Chondrocyte (in vitro differentiated cells): ENCODE data around the gene PCDHGA3. TPM values are rescaled to one million over a fixed set of nuclear protein-coding genes. Genes with fewer than 3 reads are reported as not detected.

Experiments
- DNase-seq: peaks from one replicate; pipeline ENCODE4 v3.0.0; 2021; ENCODE audit warnings: mixed read lengths, low spot score
- H3K27ac Mint-ChIP-seq: one replicate; pipeline ENCODE4 v1.8.0; 2021; ENCODE audit warnings: mild to moderate bottlenecking, moderate library complexity, mixed read lengths; ENCODE audit not compliant: unreplicated experiment
- H3K27me3 Mint-ChIP-seq: 2 replicates; pipeline ENCODE4 v1.8.0; 2021; ENCODE audit warnings: low read depth, mixed read lengths
- H3K36me3 Mint-ChIP-seq: 2 replicates; pipeline ENCODE4 v1.8.0; 2021; ENCODE audit warnings: low read depth, mixed read lengths
- H3K4me1 Mint-ChIP-seq: 2 replicates; pipeline ENCODE4 v1.8.0; 2021; ENCODE audit warnings: low read depth, mild to moderate bottlenecking, mixed read lengths
- H3K4me3 Mint-ChIP-seq: one replicate; pipeline ENCODE4 v1.8.0; 2021; ENCODE audit warnings: mild to moderate bottlenecking, moderate library complexity, mixed read lengths; ENCODE audit not compliant: unreplicated experiment
- H3K9me3 Mint-ChIP-seq: 2 replicates; pipeline ENCODE4 v1.8.0; 2021; ENCODE audit warnings: low read depth, mixed read lengths
- total RNA-seq: library from RNA; stranded (reverse); gene quantifications from 3 replicates; pipeline ENCODE4 v1.2.1, GENCODE V29; 2021
- TF ChIP-seq, protein P1 (sequence below): fragments of 200-600 bp; sonication (generic); IDR thresholded peaks from 2 replicates; pipeline ENCODE4 v1.5.0; 2021; ENCODE audit warnings: antibody characterized with exemption, mild to moderate bottlenecking, moderate library complexity

Gene PCDHGA3
- total RNA-seq, 1 donor from 2014 or later = 0.12 TPM

- no peak overlapping the region for H3K27ac Mint-ChIP-seq
- no peaks in the 10 kb centered on the region for H3K27me3 Mint-ChIP-seq
- TF ChIP-seq, protein P1, sequence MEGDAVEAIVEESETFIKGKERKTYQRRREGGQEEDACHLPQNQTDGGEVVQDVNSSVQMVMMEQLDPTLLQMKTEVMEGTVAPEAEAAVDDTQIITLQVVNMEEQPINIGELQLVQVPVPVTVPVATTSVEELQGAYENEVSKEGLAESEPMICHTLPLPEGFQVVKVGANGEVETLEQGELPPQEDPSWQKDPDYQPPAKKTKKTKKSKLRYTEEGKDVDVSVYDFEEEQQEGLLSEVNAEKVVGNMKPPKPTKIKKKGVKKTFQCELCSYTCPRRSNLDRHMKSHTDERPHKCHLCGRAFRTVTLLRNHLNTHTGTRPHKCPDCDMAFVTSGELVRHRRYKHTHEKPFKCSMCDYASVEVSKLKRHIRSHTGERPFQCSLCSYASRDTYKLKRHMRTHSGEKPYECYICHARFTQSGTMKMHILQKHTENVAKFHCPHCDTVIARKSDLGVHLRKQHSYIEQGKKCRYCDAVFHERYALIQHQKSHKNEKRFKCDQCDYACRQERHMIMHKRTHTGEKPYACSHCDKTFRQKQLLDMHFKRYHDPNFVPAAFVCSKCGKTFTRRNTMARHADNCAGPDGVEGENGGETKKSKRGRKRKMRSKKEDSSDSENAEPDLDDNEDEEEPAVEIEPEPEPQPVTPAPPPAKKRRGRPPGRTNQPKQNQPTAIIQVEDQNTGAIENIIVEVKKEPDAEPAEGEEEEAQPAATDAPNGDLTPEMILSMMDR = no peak
- H3K36me3 Mint-ChIP-seq = peaks cover 18% of the 10 kb centered on the region
- no peak overlapping the region for H3K4me3 Mint-ChIP-seq
- peaks cover 72% of the 10 kb centered on the region for H3K9me3 Mint-ChIP-seq
- DNase-seq = no peak
- H3K4me1 Mint-ChIP-seq = no peaks in the 10 kb centered on the region
These were observed 17.1 kb downstream of the PCDHGA3 start for GRCh38 chr5:141360685-141361084.

GRCh38 chr5:141362719-141363118 is 19.1 kb downstream of the PCDHGA3 start:
- Mint-ChIP-seq H3K27me3 (no peaks in the 10 kb centered on the region), H3K9me3 (peaks cover 68% of the 10 kb centered on the region), H3K4me3 (no peak overlapping the region), H3K27ac (no peak overlapping the region), H3K4me1 (no peaks in the 10 kb centered on the region), H3K36me3 (peaks cover 12% of the 10 kb centered on the region)
- TF ChIP-seq, protein P1 = no peak
- no peak for DNase-seq

DNA sequence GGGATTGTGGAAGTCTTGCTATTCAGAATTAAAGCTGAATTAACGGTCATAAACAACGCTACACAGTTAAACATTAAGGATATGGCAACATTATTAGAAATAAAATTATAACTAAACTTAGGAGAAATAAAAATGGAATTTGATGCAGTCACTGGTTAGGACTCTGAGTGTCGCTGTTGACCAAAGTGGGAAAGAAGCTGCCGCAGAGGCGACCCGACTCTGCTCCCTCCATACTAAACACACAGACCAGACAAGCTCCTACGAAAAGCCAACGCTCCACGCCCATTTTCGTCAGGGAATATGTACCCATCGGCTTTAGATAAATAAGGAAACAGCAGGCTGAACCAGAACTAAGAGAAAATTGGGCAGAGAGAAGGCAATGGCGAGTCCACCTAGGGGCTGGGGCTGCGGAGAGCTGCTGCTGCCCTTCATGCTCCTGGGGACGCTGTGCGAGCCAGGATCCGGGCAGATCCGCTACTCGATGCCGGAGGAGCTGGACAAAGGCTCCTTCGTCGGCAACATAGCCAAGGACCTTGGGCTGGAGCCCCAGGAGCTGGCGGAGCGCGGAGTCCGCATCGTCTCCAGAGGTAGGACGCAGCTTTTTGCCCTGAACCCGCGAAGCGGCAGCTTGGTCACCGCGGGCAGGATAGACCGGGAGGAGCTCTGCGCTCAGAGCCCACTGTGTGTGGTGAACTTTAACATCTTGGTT is 20.5 kb downstream of the PCDHGA3 start, which contains the start of gene PCDHGA5:
Gene PCDHGA5 (plus strand): TSS at position 211 of the 709 bp plus-strand sequence. CDS start 169 bp downstream, at position 380.
- H3K4me1 Mint-ChIP-seq = no peaks in the 10 kb centered on the region
- no peak within 1 kb of the TSS for H3K27ac Mint-ChIP-seq
- H3K27me3 Mint-ChIP-seq = no peaks in the 10 kb centered on the region
- H3K36me3 Mint-ChIP-seq = peaks cover 12% of the 10 kb centered on the region
- TF ChIP-seq, protein P1 = no peak
- no peak within 1 kb of the TSS for H3K4me3 Mint-ChIP-seq
- no peak for DNase-seq
- H3K9me3 Mint-ChIP-seq = peaks cover 67% of the 10 kb centered on the region

- no peak overlapping the region for H3K27ac Mint-ChIP-seq
- no peaks in the 10 kb centered on the region for H3K27me3 Mint-ChIP-seq
- no peaks in the 10 kb centered on the region for H3K4me1 Mint-ChIP-seq
- H3K9me3 Mint-ChIP-seq = peaks cover 62% of the 10 kb centered on the region
- DNase-seq = no peak
- peaks cover 8% of the 10 kb centered on the region for H3K36me3 Mint-ChIP-seq
- no peak overlapping the region for H3K4me3 Mint-ChIP-seq
- TF ChIP-seq, protein P1 = no peak
These were observed 22.6 kb downstream of the PCDHGA3 start for GRCh38 chr5:141366016-141366896.
